A673 (cell line): ENCODE results near the gene OPRM1. TPM values are rescaled to one million over a fixed set of nuclear protein-coding genes. Genes with fewer than 3 reads are reported as not detected.

Experiments used
- BruUV-seq: library from RNA; stranded (reverse); fragments of 400-500 nt; replicated peaks from 2 replicates; lab custom pipeline; 2021; lab: Mats Ljungman, UMichigan
- CTCF ChIA-PET: fragments of 300-600 bp; sonication (Branson Sonifier 250); formaldehyde crosslinking; loops from one replicate; lab custom pipeline; 2022; ENCODE audit warnings: antibody characterized with exemption; lab: Charles Lee
- POLR2A ChIA-PET: fragments of 300-600 bp; sonication (Branson Sonifier 250); formaldehyde crosslinking; loops from one replicate; lab custom pipeline; 2022; ENCODE audit warnings: antibody characterized with exemption; ENCODE audit not compliant: low non-redundant PET; lab: Charles Lee
- DNase-seq: peaks from one replicate; pipeline ENCODE4 v3.0.0-alpha.2; 2015; ENCODE audit warnings: low spot score
- H3K27ac ChIP-seq: fragments of 200-600 bp; sonication (generic); 2 replicates; pipeline ENCODE4 v1.5.1; 2016; ENCODE audit warnings: mixed run types, low read depth, mild to moderate bottlenecking, mixed read lengths, antibody characterized with exemption, low read length; ENCODE audit not compliant: poor library complexity, severe bottlenecking
- H3K27me3 ChIP-seq: fragments of 200-600 bp; sonication (generic); replicated peaks from 2 replicates; pipeline ENCODE4 v1.6.1; 2017; ENCODE audit warnings: mixed run types, low read depth, mild to moderate bottlenecking, mixed read lengths, antibody characterized with exemption, low read length; ENCODE audit not compliant: insufficient read depth, poor library complexity
- H3K36me3 ChIP-seq: fragments of 200-600 bp; sonication (generic); 2 replicates; pipeline ENCODE4 v1.6.1; 2016; ENCODE audit warnings: mixed run types, mild to moderate bottlenecking, mixed read lengths, antibody characterized with exemption, low read length; ENCODE audit not compliant: insufficient read depth, poor library complexity, severe bottlenecking
- H3K4me1 ChIP-seq: fragments of 200-600 bp; sonication (generic); 2 replicates; pipeline ENCODE4 v1.6.1; 2017; ENCODE audit warnings: mixed run types, mild to moderate bottlenecking, mixed read lengths, antibody characterized with exemption, low read length; ENCODE audit not compliant: insufficient read depth, poor library complexity, severe bottlenecking
- H3K4me3 ChIP-seq: fragments of 200-600 bp; sonication (generic); 2 replicates; pipeline ENCODE4 v1.5.1; 2016; ENCODE audit warnings: low read depth, mixed run types, mild to moderate bottlenecking, mixed read lengths, low read length; ENCODE audit not compliant: poor library complexity, severe bottlenecking
- H3K9me3 ChIP-seq: fragments of 200-600 bp; sonication (generic); 2 replicates; pipeline ENCODE4 v1.6.1; 2016; ENCODE audit warnings: mixed run types, low read depth, mild to moderate bottlenecking, mixed read lengths, antibody characterized with exemption, low read length; ENCODE audit not compliant: poor library complexity, severe bottlenecking
- EZH2 ChIP-seq: fragments of 200-600 bp; sonication (generic); IDR thresholded peaks from 2 replicates; pipeline ENCODE4 v1.6.1; 2017; ENCODE audit warnings: borderline replicate concordance, low read depth, mild to moderate bottlenecking, mixed read lengths, antibody characterized with exemption, low read length; ENCODE audit not compliant: poor library complexity, severe bottlenecking
- intact Hi-C: fragments of 100-400 bp; cut with micrococcal nuclease; formaldehyde crosslinking; loops from one replicate; pipeline ENCODE4 v1.10.0; 2022; ENCODE audit not compliant: unreplicated experiment
- total RNA-seq: library from RNA; stranded (reverse); gene quantifications from 2 replicates; pipeline ENCODE4 v1.2.3, GENCODE V29; 2021
- TF ChIP-seq, protein P1 (sequence below): fragments of 300-800, 200-600 bp; sonication (generic); conservative IDR thresholded peaks from 2 replicates; pipeline ENCODE4 v1.5.1; 2017; ENCODE audit warnings: low read depth, mild to moderate bottlenecking, antibody characterized with exemption, low read length, moderate library complexity, mixed read lengths

Gene OPRM1
- total RNA-seq, 1 experiment from 2014 or later = not detected

GRCh38 chr6:154266560-154267099 is 227.6 kb downstream of the OPRM1 start:
- no TSS peak for BruUV-seq
- no peaks in the 10 kb centered on the region for H3K36me3 ChIP-seq

GRCh38 chr6:154267508-154268106 is 228.6 kb downstream of the OPRM1 start:
- Histone ChIP-seq H3K4me3 (no peak overlapping the region), H3K27me3 (peaks cover 4% of the 10 kb centered on the region), H3K4me1 (no peaks in the 10 kb centered on the region), H3K9me3 (no peaks in the 10 kb centered on the region), H3K27ac (no peak overlapping the region), H3K36me3 (no peaks in the 10 kb centered on the region)
- POLR2A ChIA-PET = no interaction called here
- no TSS peak for BruUV-seq
- DNase-seq = no peak
- intact Hi-C loops = no loop called here
- TF ChIP-seq EZH2 = no peak
- TF ChIP-seq, protein P1, sequence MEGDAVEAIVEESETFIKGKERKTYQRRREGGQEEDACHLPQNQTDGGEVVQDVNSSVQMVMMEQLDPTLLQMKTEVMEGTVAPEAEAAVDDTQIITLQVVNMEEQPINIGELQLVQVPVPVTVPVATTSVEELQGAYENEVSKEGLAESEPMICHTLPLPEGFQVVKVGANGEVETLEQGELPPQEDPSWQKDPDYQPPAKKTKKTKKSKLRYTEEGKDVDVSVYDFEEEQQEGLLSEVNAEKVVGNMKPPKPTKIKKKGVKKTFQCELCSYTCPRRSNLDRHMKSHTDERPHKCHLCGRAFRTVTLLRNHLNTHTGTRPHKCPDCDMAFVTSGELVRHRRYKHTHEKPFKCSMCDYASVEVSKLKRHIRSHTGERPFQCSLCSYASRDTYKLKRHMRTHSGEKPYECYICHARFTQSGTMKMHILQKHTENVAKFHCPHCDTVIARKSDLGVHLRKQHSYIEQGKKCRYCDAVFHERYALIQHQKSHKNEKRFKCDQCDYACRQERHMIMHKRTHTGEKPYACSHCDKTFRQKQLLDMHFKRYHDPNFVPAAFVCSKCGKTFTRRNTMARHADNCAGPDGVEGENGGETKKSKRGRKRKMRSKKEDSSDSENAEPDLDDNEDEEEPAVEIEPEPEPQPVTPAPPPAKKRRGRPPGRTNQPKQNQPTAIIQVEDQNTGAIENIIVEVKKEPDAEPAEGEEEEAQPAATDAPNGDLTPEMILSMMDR = no peak
- CTCF ChIA-PET = no interaction called here

More at GRCh38 chr6:154266560-154267099, 227.6 kb downstream of the OPRM1 start:
- ChIA-PET POLR2A (no interaction called here), CTCF (interaction anchor here (0.6 kb wide), 1 partner anchor 11 kb away, joined by 5 read pairs; no protein-coding TSS in a partner anchor)
- H3K27ac ChIP-seq = no peak overlapping the region
- no peaks in the 10 kb centered on the region for H3K27me3 ChIP-seq
- no peaks in the 10 kb centered on the region for H3K4me1 ChIP-seq
- TF ChIP-seq EZH2 = no peak
- TF ChIP-seq, protein P1 = no peak
- H3K4me3 ChIP-seq = no peak overlapping the region
- no peak for DNase-seq
- intact Hi-C loops = no loop called here
- H3K9me3 ChIP-seq = no peaks in the 10 kb centered on the region

DNA sequence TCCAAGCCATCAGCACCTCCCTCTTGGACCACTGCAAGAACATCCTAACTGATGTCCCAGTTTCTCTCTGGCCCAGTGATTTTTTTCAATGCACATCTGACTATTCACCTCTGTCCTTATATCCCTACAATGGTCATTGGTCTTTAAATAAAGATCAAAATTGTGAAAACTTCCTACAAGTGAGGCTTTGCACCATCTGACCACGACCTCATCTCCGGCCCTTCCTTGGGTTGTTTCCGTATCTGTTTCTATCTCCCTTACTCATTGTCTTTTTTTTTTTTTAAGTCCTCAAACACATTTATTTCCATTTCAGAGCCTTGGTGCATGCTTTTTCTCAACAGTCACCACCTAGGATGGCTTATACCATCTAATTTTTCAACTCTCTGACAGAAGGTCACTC is 229.4 kb downstream of the OPRM1 start:
- H3K4me1 ChIP-seq = no peaks in the 10 kb centered on the region
- no peak overlapping the region for H3K4me3 ChIP-seq
- no peaks in the 10 kb centered on the region for H3K9me3 ChIP-seq
- no TSS peak for BruUV-seq
- POLR2A ChIA-PET = no interaction called here
- CTCF ChIA-PET = no interaction called here
- peaks cover 4% of the 10 kb centered on the region for H3K27me3 ChIP-seq
- intact Hi-C loops = no loop called here
- no peak for TF ChIP-seq EZH2
- TF ChIP-seq, protein P1 = no peak
- DNase-seq = no peak
- H3K36me3 ChIP-seq = no peaks in the 10 kb centered on the region
- no peak overlapping the region for H3K27ac ChIP-seq
